Sigmoid colon (tissue), 4 donors: ENCODE data around the gene RNF7.
"Not testable (repeated sequence)": the region's sequence is repeated elsewhere in the genome, so short reads cannot be mapped to it uniquely, and the experiment has no call there.

ENCODE experiments used
- EP300 ChIP-seq, 4 donors: sonication (generic); formaldehyde crosslinking; IDR thresholded peaks; one replicate each; pipeline ENCODE4 v1.6.1; 2017; ENCODE audit warnings: antibody characterized with exemption in 4 of 4
- POLR2A ChIP-seq, 2 donors: fragments of 450-650 bp; IDR thresholded peaks; one replicate each; pipeline ENCODE4 v1.6.1; 2016; ENCODE audit warnings: antibody characterized with exemption in 2 of 2, mild to moderate bottlenecking in 2 of 2, moderate library complexity in 2 of 2
- POLR2AphosphoS5 ChIP-seq, 4 donors: sonication (generic); formaldehyde crosslinking; IDR thresholded peaks; one replicate each; pipeline ENCODE4 v1.6.1; 2017; ENCODE audit warnings: antibody characterized with exemption in 4 of 4
- TF ChIP-seq, protein P1 (sequence below), 4 experiments: fragments of 450-650 bp in 3 of 4; fragments of 200-600 bp in 1 of 4; IDR thresholded peaks; one replicate each; pipeline ENCODE4 v1.5.1; 2016 to 2019; ENCODE audit warnings: antibody characterized with exemption in 4 of 4, mild to moderate bottlenecking in 3 of 4, moderate library complexity in 2 of 4

DNA sequence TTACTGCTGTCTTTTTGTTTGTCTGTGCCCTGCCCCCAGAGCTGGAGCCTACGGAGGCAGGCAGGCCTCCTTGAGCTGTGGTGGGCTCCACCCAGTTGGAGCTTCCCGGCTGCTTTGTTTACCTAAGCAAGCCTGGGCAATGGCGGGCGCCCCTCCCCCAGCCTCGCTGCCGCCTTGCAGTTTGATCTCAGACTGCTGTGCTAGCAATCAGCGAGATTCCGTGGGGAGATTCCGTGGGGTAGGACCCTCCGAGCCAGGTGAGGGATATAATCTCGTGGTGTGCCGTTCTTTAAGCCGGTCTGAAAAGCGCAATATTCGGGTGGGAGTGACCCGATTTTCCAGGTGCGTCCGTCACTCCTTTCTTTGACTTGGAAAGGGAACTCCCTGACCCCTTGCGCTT lies 24.5 kb downstream of the RNF7 start:
- not testable (repeated sequence) for TF ChIP-seq EP300, POLR2AphosphoS5, POLR2A (IDR thresholded peaks at IDR 0.05)
- TF ChIP-seq, protein P1, sequence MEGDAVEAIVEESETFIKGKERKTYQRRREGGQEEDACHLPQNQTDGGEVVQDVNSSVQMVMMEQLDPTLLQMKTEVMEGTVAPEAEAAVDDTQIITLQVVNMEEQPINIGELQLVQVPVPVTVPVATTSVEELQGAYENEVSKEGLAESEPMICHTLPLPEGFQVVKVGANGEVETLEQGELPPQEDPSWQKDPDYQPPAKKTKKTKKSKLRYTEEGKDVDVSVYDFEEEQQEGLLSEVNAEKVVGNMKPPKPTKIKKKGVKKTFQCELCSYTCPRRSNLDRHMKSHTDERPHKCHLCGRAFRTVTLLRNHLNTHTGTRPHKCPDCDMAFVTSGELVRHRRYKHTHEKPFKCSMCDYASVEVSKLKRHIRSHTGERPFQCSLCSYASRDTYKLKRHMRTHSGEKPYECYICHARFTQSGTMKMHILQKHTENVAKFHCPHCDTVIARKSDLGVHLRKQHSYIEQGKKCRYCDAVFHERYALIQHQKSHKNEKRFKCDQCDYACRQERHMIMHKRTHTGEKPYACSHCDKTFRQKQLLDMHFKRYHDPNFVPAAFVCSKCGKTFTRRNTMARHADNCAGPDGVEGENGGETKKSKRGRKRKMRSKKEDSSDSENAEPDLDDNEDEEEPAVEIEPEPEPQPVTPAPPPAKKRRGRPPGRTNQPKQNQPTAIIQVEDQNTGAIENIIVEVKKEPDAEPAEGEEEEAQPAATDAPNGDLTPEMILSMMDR (IDR thresholded peaks at IDR 0.05) = not testable (repeated sequence)
